KOPT-K1 (cell line): ENCODE data around the gene SV2B.

Source experiments
- H3K27ac ChIP-seq: fragments of 200-600 bp; sonication (generic); 2 replicates; pipeline ENCODE4 v1.5.1; 2016; ENCODE audit warnings: antibody characterized with exemption, mild to moderate bottlenecking, low read depth, low read length; ENCODE audit not compliant: poor library complexity, severe bottlenecking
- H3K36me3 ChIP-seq: fragments of 200-600 bp; sonication (generic); 2 replicates; pipeline ENCODE4 v1.5.1; 2017; ENCODE audit warnings: antibody characterized with exemption, mild to moderate bottlenecking, low read length, moderate library complexity; ENCODE audit not compliant: insufficient read depth
- H3K9me3 ChIP-seq: fragments of 200-600 bp; sonication (generic); 2 replicates; pipeline ENCODE4 v1.5.1; 2017; ENCODE audit warnings: antibody characterized with exemption, low read length, mild to moderate bottlenecking; ENCODE audit not compliant: insufficient read depth, poor library complexity, severe bottlenecking

Gene SV2B

DNA sequence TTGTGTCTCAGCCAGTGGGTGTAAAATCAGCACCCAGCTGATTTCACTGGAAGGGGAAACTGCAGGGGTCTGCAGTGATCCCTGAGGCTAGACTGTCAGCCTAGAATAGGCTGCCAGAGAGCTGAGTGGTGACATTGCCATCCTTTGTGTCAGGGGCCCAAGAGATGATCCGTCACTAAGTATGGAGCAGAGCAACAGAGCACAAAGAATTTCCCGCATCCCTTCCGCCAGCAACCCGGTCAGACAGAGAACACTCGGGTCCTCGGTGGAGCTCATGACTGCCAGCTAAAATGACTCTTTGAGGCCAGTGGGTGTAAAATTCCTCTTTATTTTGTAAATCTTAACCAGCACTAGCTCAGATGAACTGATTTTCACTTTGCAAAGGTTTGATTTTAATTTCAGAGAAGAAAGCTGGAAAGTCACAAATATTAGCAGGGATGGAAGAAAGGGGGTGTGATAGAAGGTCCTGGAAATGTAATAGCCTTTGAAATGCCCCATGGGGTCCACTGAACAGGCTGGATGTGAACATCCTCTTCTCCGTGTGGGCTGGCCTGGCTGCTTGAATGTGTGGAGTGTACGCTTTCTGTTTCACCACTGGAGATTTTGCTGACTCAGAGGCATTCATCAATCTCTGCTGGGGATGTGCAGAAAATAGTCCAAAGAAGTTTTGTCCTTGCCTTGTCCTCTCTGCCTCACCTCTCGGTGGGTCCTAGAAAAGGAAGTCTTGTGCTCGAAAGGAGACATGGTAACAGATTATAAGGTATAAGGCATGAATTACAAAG is 138.8 kb downstream of the SV2B start:
- no peaks in the 10 kb centered on the region for H3K9me3 ChIP-seq
- no peak overlapping the region for H3K27ac ChIP-seq
- H3K36me3 ChIP-seq = no peaks in the 10 kb centered on the region

GRCh38 chr15:91243826-91244225 is 143.8 kb downstream of the SV2B start:
- Histone ChIP-seq H3K9me3 (no peaks in the 10 kb centered on the region), H3K27ac (no peak overlapping the region), H3K36me3 (no peaks in the 10 kb centered on the region)

- Histone ChIP-seq H3K27ac (no peak overlapping the region), H3K9me3 (no peaks in the 10 kb centered on the region), H3K36me3 (no peaks in the 10 kb centered on the region)
These were observed 144.9 kb downstream of the SV2B start for GRCh38 chr15:91244919-91245318.

DNA sequence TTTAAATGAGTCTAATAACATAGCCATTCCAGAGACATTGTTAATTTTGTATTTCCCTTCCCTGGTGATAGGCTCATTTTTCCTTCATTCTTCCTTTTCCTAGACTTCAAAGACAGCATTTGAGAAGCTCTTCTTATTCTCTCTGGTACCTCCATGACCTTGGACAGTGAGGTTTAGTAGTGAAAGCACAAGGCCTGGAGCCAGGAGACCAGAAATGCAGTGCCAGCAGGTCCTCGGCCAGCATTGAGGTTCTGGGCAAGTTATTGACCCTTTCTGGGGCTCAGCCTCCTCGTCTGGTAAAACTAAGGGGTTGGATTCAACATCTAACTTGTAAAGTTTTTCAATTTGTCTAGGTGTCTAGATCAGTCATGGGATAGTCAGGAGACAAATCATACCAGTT is 146.9 kb downstream of the SV2B start:
- Histone ChIP-seq H3K9me3 (no peaks in the 10 kb centered on the region), H3K27ac (no peak overlapping the region), H3K36me3 (no peaks in the 10 kb centered on the region)

DNA sequence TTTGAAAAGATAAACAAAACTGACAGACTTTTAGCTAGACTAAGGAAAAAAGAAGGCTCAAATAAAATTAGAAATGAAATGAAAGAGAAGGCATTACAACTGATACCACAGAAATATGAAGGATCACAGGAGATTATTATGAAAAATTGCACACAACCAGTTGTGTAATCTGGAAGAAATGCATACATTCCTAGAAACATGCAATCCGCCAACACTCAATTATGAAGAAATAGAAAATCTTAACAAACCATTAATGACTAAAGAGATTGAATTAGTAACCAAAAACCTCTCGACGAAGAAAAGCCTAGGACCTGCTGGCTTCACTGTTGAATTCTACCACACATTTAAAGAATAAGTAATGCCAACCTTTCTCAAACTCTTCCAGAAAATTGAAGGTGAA is 149.5 kb downstream of the SV2B start:
- H3K36me3 ChIP-seq = no peaks in the 10 kb centered on the region
- no peaks in the 10 kb centered on the region for H3K9me3 ChIP-seq

DNA sequence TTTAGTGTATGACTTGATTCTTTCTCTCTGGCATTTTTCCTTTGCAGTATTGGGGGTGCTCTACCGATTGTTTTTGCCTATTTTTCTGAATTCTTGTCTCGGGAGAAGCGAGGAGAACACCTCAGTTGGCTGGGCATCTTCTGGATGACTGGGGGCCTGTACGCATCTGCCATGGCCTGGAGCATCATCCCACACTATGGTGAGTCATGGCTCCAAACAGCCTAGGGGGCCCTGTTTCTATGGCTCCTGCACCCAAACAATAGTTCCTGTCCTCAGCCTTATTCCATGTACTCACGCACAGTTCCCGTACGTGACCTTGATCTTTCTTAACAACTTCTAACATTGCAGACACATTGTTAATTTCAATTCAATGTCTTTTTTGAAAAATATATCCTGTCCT is 152.3 kb downstream of the SV2B start:
- no peaks in the 10 kb centered on the region for H3K9me3 ChIP-seq
- no peaks in the 10 kb centered on the region for H3K36me3 ChIP-seq
- H3K27ac ChIP-seq = no peak overlapping the region

More for the DNA sequence above, 149.5 kb downstream of the SV2B start:
- no peak overlapping the region for H3K27ac ChIP-seq

DNA sequence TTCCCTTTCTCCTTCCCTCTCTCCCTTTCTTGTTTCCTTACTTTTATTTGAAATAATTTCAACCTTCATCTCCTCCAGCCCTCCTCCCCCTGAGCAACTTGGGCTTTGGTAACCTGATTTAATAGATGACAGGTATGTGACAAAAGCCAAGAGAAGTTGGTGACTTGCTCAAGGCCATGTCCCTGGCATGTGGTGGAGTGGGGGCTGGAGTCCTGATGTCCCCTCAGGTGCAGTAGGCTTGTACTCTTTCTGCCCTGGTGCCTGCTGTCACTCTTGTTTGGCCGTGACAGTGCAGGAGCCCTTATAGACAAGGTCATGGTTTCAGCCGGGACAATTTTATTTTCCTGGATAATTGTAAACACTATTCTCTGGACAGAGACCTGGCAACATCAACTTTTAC is 152.7 kb downstream of the SV2B start:
- H3K27ac ChIP-seq = no peak overlapping the region

DNA sequence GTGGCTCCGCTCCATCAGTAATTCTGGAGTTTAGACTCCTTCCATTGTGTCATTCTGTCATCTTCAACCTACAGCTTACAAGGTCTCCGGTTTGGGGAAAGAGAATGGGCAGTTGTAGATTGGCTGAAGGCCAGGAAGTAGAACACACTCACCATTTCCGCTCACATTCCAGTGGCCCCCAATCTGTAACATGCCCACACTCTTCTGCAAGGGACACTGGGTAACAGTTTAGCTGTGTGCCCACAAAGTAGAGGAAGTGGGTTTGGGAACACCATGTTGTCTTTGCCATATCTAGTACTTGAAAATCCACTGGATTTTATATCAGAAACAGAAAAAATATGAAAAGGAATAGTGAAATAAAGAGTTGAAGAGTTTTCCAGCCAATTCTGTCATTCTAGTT is 153.5 kb downstream of the SV2B start:
- Histone ChIP-seq H3K36me3 (no peaks in the 10 kb centered on the region), H3K9me3 (no peaks in the 10 kb centered on the region), H3K27ac (no peak overlapping the region)

More for the DNA sequence above, 152.7 kb downstream of the SV2B start:
- Histone ChIP-seq H3K36me3 (no peaks in the 10 kb centered on the region), H3K9me3 (no peaks in the 10 kb centered on the region)

DNA sequence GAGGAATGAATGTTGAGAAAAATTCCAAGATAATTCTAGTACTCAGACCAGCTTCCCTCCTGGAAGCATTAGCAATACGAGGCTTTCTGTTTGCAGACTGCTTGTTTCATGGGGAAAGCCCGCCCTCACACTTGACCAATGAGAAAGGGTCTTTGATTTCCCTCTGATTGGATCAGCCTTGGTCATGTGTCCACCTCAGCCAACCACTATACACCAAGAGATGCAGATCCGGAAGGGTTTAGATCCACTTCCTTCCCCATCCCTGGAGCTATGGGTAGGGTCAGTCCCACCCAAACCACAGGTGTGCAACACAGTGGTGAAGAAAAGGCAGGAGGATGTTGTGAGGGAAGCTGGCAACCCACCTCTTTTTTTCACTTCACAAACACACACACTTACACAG is 154.7 kb downstream of the SV2B start:
- Histone ChIP-seq H3K27ac (no peak overlapping the region), H3K36me3 (no peaks in the 10 kb centered on the region), H3K9me3 (no peaks in the 10 kb centered on the region)

DNA sequence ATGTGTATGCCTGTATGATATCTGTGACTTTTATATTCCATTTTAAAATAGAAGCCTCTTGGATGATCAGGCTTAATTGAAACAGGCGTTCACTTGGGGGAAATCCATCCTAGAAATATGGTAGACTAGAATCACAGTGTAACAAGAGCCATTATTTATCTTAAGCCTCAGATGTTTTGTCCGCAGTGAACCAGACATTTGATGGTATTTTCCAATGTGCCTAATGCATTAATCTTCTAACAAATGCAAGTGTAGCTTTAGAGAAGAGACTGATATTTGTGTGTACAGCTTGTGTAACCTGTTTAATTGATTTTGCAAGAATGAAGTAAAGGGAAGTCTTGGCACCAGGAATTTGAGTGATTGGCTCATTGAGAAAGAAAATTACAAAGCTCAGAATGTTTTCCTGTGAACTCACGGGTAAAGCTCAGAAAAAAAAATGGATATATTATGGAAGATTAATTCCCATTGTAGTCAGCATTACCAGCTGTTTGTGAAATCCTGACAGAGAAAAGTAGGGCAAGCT is 155.7 kb downstream of the SV2B start:
- H3K36me3 ChIP-seq = no peaks in the 10 kb centered on the region
- H3K9me3 ChIP-seq = no peaks in the 10 kb centered on the region
- H3K27ac ChIP-seq = no peak overlapping the region

DNA sequence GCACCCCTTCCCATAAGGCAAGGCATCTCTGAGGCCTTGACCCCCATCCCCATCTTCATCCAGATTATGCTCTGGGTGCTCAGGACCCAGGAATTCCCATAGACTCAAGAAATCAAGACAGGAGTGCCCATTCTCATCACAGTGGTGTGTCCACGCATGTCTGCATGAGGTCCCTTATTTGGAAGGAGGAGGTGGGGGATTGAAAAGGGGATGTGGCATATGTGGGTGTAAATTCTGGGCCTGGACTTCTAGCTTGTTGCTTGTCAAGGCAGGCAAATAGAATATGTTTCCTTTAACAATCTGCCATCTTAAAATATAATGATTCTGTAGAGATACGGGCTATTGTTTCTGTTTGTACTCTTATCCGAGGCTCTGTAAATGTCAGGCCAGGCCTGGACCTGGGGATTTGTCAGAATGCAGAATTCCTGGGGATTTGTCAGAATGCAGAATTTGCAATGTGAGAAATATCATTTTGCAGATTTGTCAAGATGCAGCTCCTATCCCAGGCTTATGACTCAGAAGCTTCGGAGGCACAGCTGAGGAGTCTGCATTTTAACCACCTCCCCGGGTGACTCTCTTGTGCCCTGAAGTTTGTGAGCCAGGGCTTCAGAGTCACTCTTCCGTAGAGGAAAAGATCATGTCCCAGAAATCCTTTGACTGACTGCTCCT is 157.8 kb downstream of the SV2B start:
- no peak overlapping the region for H3K27ac ChIP-seq
- no peaks in the 10 kb centered on the region for H3K36me3 ChIP-seq
- no peaks in the 10 kb centered on the region for H3K9me3 ChIP-seq

GRCh38 chr15:91258415-91258759 is 158.3 kb downstream of the SV2B start:
- Histone ChIP-seq H3K9me3 (no peaks in the 10 kb centered on the region), H3K36me3 (no peaks in the 10 kb centered on the region), H3K27ac (no peak overlapping the region)

GRCh38 chr15:91259077-91259476 is 159.0 kb downstream of the SV2B start:
- Histone ChIP-seq H3K9me3 (no peaks in the 10 kb centered on the region), H3K36me3 (no peaks in the 10 kb centered on the region), H3K27ac (no peak overlapping the region)

GRCh38 chr15:91261345-91261744 is 161.3 kb downstream of the SV2B start:
- H3K27ac ChIP-seq = no peak overlapping the region
- H3K36me3 ChIP-seq = no peaks in the 10 kb centered on the region
- no peaks in the 10 kb centered on the region for H3K9me3 ChIP-seq

GRCh38 chr15:91263632-91264531 is 163.8 kb downstream of the SV2B start:
- no peaks in the 10 kb centered on the region for H3K36me3 ChIP-seq
- H3K27ac ChIP-seq = no peak overlapping the region

More at GRCh38 chr15:91263632-91264531, 163.8 kb downstream of the SV2B start:
- no peaks in the 10 kb centered on the region for H3K9me3 ChIP-seq
